Measurements from ENCODE around the gene OXGR1.
A peak's percentile ranks its signal among the peaks of the same experiment; 100 is the strongest.

OXGR1 gene

GRCh38 chr13:97017322-97017721, 23.0 kb upstream of the OXGR1 start:
- TF ChIP-seq CTCF (IDR thresholded peaks at IDR 0.05; ENCODE audit: insufficient read depth, low read depth, low read length, missing control alignments) = no peak
- H3K4me3 ChIP-seq (ENCODE audit: low read depth, low read length) = no peak overlapping the region
- no peak for DNase-seq (ENCODE audit: low read depth)

GRCh38 chr13:97015661-97016350, 21.5 kb upstream of the OXGR1 start:
- H3K4me3 ChIP-seq (ENCODE audit: low read depth, low read length) = no peak overlapping the region

GRCh38 chr13:97012251-97013048, 18.2 kb upstream of the OXGR1 start:
- no peak for DNase-seq (ENCODE audit: low read depth)
- no peak for TF ChIP-seq CTCF (IDR thresholded peaks at IDR 0.05; ENCODE audit: insufficient read depth, low read depth, low read length, missing control alignments)

More at GRCh38 chr13:97015661-97016350, 21.5 kb upstream of the OXGR1 start:
- DNase-seq (ENCODE audit: low read depth) = peak; percentile 15
- no peak for TF ChIP-seq CTCF (IDR thresholded peaks at IDR 0.05; ENCODE audit: insufficient read depth, low read depth, low read length, missing control alignments)

GRCh38 chr13:97011446-97012131, 17.3 kb upstream of the OXGR1 start:
- TF ChIP-seq CTCF (IDR thresholded peaks at IDR 0.05; ENCODE audit: insufficient read depth, low read depth, low read length, missing control alignments) = no peak
- no peak for DNase-seq (ENCODE audit: low read depth)
- H3K4me3 ChIP-seq (ENCODE audit: low read depth, low read length) = no peak overlapping the region

More at GRCh38 chr13:97012251-97013048, 18.2 kb upstream of the OXGR1 start:
- H3K4me3 ChIP-seq (ENCODE audit: low read depth, low read length) = no peak overlapping the region

- no peak for DNase-seq (ENCODE audit: low read depth)
- no peak overlapping the region for H3K4me3 ChIP-seq (ENCODE audit: low read depth, low read length)
- no peak for TF ChIP-seq CTCF (IDR thresholded peaks at IDR 0.05; ENCODE audit: insufficient read depth, low read depth, low read length, missing control alignments)
Observed at GRCh38 chr13:97008643-97009042, 14.4 kb upstream of the OXGR1 start.

- DNase-seq (ENCODE audit: low read depth) = no peak
- TF ChIP-seq CTCF (IDR thresholded peaks at IDR 0.05; ENCODE audit: insufficient read depth, low read depth, low read length, missing control alignments) = no peak
- no peak overlapping the region for H3K4me3 ChIP-seq (ENCODE audit: low read depth, low read length)
Observed at GRCh38 chr13:97005625-97006262, 11.5 kb upstream of the OXGR1 start.

All from GM12865 (cell line).